HG03097 (cell line): ENCODE measurements around the gene POLR2M.

Experiments used
- ATAC-seq: cut with Tn5 transposase; IDR thresholded peaks from one replicate; pipeline ENCODE4 v1.9.1; 2021; ENCODE audit not compliant: unreplicated experiment, low FRiP score

Gene POLR2M

DNA sequence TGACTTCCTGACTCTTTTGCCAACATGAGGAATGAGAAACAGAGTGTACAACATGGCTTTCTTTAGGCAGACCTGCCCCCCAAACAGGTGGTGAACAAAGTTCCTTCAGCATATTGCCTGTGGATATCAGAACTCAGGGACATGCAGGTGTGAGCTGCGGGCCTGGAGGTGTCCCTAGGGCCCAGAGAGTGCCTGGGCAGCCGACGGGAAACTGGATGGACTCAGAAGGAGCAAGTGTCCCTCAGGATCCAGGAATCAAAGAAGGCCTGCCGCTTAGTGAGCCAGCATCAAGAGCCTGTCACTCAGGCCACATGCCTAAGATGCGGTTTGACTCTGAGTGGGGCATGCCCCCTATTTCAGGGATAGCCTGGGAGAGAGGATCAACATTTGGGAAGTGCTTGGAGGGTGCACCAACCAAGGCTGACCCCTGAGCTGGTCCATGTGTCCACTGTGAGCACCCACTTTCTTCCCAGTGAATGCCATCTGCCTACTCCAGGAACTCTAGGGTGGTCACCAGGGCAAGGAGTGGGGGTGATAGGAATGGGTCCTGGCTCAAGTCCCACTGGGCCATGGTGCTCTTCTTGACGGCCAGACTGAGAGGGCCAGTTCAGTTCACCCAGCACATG is 16.1 kb upstream of the POLR2M start:
- no peak for ATAC-seq

DNA sequence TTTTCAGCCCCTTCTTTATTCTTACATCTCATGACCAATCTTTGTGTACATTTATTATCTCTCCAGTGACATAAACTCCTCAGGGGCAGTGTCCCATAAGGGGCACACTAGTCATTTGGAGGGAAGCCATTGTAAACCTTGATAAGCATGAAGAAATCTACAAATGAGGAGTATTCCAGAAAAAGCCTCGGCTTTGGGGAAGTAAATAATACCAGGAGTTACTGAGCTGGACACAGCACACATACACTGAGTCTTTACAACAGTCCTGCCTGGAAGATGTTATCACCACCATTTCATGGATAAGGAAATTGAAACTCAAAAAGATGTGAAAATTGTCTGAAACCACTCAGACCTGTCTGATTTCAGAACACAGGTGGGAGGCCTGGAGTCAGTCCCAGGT is 15.4 kb upstream of the POLR2M start:
- ATAC-seq, result no peak

DNA sequence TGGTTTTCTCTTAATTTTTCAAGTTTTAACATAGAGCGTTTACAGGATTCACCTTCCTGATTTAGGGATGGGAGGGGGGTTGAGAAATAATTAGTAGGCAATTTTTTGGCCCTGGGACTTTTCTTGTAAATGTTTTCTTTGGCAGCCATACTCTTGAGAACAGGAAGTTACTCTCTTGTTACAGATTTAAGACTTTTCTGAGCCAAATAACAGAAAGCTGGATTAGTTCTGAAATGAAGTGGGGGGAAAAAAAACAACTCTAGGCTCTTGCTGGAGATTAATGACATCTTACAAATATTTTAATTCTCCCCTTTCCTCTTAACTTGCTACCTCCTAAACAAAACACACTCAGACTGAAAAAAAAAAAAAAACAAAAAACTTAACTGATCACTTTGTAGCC is 13.8 kb upstream of the POLR2M start:
- ATAC-seq, result no peak

DNA sequence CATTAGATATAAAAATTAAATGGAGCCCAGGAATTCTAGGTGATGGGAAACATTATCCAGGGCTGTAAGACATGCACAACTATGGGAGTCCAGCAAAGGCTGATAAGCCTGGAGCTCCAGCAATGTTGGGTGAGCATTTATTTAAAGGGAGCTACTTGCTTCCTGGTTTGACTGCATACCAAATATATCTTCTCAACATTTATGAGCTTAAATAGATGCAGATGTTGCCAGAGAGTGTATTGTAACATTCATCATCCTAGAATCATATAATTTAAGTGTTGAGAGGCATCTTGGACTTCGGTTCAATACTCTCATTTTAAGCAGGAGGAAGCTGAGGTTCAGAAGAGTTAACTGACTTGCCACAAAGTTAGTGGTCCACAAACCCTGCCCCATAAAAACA is 12.2 kb upstream of the POLR2M start:
- no peak for ATAC-seq

DNA sequence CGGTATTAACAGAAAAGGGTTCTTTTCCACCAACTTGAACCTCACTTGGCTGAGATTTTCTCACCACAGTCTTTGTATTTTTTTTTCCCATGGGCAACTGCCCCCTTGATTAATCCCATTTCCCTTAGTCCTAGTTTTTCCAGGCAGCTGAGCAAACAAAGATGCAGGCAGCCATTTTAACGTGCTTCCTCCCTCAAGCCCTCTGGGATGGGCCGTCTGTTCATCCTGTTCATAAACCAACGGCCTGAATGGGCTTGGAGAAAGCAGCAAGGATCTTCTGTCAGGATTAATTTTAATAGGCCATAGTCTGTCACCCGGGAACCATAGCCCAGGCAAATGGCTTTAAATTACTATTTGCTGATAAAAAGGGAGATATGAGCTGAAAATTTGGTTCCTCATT is 10.4 kb upstream of the POLR2M start:
- ATAC-seq, result no peak

DNA sequence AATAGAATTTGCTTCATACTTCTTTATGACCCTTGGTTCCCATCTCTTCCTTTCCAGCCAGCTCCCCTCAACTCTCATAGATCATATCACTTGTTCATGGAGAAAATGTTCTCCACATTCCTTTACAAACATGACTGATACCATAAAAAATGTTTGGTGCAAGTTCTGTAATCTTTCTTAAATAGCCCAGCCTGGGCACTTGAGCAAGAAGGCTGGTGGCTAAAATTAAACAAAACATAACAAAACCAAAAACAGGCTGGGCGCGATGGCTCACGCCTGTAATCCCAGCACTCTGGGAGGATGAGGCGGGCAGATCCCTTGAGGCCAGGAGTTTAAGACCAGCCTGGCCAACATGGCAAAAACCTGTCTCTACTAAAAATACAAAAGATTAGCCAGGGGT is 8.9 kb upstream of the POLR2M start:
- ATAC-seq, result no peak

DNA sequence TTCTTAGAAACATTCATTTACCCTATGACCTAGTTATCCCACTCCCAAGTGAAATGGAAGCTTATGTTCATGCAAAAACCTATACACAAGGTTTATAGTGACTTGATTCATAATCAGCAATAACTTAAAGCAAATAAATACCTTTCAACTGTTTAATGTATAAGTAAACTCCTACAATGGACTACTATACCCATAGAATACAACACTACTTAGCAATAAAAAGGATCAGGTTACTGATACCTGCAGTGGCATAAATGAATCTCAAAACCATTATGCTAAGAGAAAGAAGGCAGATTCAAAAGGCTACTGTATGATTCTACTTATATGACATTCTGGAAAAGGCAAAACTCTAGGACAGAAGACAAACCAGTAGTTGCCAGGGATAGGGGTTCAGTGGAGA is 8.3 kb upstream of the POLR2M start:
- no peak for ATAC-seq

DNA sequence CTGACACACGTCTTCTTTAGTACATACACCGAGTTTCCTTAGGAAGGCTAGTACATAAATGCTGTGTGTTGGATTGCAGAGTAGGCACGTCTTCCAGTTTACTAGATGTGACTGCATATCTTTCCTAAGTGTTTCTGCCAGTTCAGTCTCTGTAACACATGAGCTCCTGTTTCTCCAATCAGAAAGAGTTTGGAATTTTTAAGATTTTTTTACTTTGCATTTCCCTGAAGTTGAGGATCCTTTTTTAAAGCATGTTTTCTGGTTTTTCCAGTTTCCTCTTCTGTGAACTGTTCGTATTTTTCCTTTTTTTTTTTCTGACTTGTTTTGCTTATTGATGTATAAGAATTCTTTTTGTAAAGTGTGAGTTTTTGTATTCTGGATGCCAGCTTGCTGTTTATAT is 7.5 kb upstream of the POLR2M start:
- no peak for ATAC-seq

DNA sequence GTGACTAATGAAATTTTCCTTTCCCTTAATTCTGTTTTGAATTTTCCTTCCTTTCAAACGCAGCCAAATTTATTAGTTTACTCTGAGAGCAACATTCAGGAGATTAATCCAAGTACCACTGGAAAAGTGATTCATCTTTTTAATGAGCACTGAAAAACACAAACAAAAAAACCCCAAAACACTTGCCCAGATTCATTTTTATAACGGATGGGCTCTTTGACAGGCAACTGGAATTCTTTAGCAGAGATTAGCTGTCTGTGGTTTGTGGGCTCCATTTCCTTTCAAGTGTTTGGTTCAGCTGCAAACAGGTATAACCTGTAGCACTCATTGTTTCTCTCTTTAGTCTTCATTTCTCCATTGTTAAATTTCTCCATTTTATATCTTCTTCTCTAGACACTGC is 3.1 kb upstream of the POLR2M start:
- no peak for ATAC-seq

DNA sequence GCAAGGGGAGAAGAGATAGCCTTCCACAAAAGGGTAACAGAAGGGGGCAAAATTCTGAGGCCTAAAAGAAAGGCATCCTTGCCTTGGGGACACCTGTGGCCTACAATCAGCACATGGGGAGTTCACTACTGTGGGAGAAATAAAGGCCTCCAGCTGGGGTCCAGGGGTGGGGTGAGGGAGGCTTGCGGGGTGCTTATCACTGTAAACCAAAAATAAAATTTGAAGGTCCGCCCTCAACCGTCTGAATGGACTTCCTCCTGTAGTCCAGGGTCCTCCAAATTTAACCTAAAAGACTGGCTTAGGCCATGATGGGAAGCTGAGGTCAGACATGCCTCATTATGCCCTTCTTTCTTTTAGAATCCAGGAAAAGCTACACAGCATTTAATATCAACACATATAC is 2.1 kb upstream of the POLR2M start:
- no peak for ATAC-seq

DNA sequence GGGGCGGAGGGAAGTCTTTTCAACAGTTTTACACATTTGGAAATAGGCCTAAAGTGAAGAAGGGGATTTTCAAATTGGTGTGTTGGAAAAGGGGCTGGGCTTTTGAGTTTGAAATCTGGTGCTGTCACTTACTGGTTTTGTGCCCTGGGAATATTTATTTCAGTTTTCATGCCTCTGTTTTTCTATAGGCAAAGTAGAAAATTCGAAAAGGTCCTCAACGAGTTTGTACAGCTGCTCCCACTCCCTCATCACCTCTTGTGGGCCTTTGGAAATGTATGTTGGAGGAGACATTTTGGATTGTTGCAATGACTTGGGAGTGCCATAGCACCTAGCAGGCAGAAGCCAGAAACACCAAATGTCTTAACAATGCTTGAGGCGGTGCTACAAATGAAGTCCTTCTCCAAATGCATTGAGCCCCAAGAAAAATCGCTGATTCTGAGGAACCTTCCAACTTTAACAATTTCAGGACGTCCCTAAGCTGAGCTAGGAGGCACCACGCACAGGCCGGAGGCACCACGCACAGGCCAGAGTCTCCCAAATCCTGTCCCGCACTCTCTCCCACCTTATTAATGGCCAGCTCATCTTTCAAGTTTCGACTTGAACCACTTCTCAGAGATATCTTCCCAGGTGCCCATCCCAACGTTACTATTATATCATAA is 639 bp upstream of the POLR2M start:
- ATAC-seq, result no peak

DNA sequence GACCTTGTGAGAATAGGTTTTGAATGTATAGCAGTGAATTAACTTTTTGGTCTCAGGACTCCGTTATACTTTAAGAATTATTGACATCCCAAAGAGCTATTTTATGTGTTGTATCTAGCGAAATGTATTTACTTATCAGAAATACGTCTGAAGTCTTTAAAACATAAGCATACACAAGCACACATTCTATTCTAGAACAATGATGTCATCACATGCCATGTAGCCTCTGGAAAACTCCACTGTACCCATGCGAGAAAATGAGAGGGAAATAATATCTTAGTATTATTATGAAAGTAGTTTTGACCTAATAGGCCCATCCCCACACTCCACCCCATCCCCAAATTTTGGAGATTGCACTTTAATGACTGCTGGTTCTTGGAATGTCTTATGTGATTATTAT is 1.5 kb downstream of the POLR2M start:
- ATAC-seq, result no peak

DNA sequence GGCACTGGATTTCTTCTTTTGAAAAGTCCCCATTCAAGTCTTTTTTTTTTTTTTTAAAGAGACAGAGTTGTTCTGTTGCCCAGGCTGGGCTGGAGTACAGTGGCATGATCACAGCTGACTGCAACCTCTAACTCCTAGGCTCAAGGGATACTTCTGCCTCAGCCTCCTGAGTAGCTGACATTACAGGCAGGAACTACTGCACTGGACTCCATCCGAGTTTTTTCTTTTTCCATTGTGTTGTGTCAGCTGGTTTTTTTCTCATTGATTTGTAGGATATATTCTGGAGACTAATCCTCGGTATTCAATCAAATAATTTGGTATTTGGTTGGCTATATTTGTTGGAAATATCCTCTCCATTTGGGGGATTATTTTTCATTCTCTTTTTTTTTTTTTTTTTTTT is 11.8 kb downstream of the POLR2M start:
- ATAC-seq, result no peak

DNA sequence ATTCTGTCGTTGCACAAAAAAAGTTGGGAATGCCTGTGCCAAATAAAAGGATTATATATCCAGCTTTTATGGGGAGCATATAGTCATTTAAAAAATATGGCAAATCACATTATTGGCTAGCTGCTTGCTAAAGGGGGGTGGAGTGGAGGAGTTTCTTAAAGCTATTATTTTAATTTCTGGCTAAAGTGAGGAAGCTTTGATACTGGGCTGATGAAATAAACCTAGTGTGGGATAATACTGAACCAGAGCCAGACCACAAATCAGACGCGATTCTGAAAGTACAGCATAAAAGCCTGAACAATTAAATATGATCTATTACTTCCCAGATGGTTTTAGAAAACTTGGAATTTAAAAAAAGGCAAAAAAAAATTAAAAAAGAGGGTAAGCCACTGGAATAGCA is 14.4 kb downstream of the POLR2M start:
- ATAC-seq, result no peak

DNA sequence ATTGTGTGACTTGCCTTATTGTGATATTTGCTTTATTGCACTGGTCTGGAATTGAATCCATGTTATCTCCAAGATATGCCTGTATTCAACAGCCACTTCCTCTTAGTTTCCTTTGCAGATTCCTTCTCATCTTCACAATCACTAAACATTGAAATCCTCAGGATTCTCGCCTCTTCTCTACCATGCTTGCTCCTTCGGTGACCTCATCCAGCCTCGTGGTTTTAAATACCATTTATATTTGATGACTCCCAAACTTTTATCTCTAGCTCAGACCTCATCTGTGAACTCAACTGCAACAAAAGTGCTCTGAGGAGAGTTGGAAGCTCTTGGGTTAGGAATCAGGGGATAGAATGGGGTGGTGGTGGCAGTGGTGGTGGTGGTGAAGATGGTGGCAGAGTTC is 19.9 kb downstream of the POLR2M start:
- ATAC-seq, result no peak

DNA sequence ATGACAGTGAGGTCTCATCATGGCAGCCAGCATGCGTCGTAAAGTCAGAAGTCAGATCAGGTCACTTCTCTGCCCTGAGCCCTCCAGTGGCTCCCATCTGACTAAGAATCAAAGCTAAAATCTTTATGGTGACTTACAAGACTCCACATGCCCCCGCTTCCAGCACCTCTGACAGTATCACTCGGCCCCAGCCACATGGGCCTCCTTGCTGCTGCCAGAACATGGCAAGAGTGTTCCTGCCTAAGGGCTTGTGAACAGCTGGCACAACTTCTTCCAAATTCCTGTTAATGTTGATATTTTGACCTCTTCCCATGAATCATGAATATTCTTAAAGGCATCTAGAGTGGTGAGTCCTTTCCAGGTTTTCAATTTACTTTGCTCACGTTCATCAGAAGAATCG is 20.5 kb downstream of the POLR2M start:
- no peak for ATAC-seq

DNA sequence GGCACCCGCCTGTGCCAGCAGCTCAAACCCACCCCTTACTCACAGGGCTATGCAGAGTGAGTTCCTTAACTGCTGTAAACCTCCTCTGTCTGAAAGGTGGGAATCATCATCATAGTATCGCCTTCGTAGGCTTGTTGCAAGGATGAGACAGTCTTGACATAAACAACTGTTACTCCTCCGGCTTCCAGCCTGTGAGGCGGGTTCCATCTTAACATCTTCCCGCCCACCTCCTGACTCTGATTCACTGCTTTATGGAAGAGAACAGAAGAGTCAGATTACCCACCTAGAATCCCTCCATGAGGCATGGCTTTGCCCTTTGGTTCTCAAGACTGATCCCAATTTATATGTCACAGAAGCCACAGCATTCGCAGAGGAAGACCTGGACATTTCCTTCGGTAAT is 21.9 kb downstream of the POLR2M start:
- ATAC-seq, result no peak

DNA sequence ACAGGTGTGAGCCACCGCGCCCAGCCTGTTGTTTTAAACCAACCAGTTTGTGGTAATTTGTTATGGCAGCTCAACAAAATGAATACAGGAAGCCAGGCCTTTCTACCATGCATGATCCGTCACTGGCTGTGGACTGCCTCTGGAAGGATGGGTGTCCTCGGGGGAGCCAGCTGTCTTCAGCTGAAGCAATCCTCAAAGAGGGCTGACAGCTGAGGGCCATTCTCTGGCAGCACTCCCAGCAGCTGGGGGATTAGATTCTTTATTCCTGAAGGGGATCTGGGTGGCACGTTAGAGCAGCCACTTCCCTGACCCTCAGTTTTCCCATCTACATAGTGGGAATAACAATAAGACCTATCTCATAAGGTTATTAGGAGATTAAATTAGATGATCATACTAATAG is 24.4 kb downstream of the POLR2M start:
- no peak for ATAC-seq

DNA sequence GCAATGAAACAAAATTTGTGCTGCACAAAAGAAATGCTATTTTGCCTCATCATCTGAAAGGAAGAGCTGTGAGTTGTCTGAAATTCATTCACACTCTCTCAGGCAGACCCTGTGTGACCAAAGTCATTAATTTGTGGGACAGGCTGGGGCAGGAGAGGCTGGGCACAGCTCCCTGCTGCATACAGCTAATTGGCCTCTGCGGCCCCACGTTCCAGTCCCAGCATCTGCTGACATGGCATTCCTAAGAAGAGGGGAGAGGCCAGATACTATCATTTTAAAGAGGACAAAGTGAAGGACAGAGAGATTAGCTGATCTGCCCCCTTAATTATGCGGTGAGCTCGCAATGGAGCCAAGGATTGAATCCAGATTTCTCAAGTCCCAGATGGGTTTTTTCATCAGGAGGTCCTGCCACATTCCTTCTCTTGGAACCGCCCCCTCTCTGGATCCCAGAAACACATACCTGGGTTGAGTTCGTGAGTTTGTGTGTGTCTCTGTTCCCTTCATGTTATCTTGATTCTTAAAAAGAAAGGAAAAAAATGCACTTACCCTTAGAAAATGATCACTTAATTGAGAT is 25.1 kb downstream of the POLR2M start:
- ATAC-seq, result no peak

DNA sequence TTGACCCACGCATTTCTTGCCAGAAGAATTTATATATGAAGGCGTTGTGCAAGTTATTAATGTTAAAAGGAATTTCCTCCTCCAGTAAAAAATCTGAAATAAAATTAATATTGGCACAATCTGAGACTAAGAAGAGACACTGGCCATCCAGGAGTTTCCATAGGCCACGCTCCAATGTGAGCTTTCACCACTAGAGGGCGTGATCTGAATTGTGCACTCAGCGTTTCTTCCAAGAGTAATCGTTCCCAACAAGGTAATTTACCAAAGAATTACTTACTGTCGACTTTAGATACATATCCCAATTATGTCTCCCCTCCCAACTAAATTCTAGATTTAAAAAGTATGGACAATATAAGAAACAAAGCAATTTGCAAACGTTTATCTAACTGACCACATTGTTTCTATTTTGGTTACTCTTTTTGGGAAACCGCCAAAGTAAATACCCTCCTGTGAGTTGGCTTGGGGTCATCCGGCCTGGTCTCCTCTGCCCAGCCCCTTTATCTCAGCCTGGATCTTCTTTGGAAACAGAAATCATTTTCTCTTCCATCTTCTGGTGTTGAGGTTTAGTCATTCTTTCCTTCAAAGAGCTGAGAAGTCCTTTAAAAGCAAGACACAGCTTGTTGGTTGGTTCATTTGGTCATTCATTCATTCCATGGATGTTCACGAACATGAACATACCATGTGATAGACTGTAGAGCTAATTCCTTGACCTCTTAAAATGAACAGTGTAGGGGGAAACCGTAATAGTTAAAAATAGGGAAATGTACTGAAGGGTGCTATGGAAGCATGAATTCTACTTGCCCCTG is 26.2 kb downstream of the POLR2M start:
- ATAC-seq, result no peak

DNA sequence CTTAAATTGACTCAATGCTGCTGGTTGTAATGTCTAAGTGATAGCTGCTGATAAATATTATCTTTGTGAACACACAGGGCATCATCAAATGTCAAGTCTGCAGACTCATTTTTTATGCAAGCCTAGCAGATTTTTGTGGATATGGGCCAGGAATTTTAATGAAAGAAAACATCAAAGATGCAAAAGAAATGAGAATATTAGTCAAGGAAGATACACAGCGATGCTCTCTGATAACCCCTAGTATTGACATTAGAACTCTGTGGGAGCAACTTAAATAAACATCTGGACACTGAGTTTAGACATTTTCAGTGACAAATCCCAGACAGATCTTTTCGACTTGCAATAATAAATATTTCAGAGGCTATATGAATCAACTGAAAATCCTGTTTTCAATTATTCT is 28.3 kb downstream of the POLR2M start:
- ATAC-seq, result no peak

DNA sequence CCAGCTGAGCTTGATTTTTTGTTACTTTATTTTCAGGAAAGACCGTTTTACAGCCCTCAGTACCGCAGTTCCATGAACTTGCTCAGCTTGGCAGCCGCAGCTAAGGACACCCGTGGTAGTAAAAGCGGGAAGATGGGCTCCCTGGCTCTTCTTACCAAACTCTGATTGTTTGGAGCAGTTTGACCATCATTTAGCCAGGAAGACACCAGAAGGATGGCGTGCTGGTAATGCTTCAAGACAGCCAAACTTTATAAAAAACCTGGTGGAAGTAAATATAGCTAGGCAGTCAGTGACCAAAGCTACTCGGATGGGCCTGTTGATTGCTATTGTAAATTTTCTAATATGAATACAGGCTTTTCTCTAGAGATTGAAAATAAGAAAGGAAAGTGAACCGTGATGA is 28.9 kb downstream of the POLR2M start:
- no peak for ATAC-seq
